Measurements from ENCODE around the gene ARL15. TPM values are rescaled to one million over a fixed set of nuclear protein-coding genes. Genes with fewer than 3 reads are reported as not detected.

ARL15 gene
- total and polyA plus RNA-seq, 2 of the 8 experiments (the other 6 are each of a cell fraction or from before 2014, with no cell fraction given) = 9.9 to 21.2 TPM

DNA sequence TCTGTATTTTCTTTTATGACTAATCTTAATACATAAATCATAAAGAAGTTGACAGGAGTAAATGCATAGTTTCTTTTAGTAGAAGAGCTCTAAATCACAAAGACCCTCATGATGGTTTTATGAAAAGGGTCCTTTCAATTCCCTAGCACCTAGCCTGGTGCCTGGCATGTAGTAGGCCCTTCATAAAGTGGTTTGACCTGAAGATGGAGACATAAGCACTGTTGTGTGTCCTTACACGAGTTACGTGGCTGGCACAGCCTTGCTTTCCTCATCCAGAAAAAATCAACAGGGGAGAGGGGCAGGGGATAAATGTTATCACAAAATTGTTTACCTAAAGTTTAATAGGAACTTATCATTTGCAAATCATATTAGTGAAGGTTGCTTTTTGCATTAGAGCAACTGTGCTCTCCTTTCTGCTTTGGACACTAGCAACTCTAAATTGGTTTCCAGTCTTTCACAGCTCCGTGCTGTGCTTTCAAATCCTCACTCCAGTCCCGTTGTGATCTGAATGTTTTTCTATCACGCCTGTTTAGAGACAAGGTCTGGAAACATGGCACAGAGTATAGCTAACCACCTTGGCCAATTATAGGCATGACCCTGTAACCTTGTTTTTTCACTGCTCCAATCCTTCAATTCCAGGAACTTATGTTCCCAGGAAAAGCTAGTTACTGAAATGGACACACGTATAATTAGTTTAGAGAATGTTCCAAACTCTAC lies 55.7 kb downstream of the ARL15 start:
- Histone ChIP-seq H3K9me3 (ENCODE audit: insufficient read depth in 2 of 2, low read depth in 1 of 2, low read length in 1 of 2) (no peaks in the 10 kb centered on the region), H3K4me3 (ENCODE audit: extremely low read depth in 1 of 4, insufficient read depth in 2 of 4, low read depth in 3 of 4, low read length in 4 of 4) (no peak overlapping the region), H4K91ac (replicated peaks; ENCODE audit: insufficient read length, low read length) (no peak overlapping the region), H2BK20ac (ENCODE audit: low read length) (no peak overlapping the region), H2BK12ac (ENCODE audit: low read depth, low read length) (no peak overlapping the region), H3K56ac (replicated peaks; ENCODE audit: insufficient read length, low read depth, low read length) (no peak overlapping the region), H3K4me1 (replicated peaks in 1 of 4; ENCODE audit: control insufficient read depth in 3 of 4, insufficient read depth in 4 of 4, low read length in 3 of 4) (no peaks in the 10 kb centered on the region; a peak in 1 of 7 replicates), H3K4me2 (ENCODE audit: insufficient read depth in 1 of 2, low read depth in 2 of 2, low read length in 2 of 2) (no peak overlapping the region), H3K23me2 (ENCODE audit: low read depth, low read length) (no peaks in the 10 kb centered on the region), H3K14ac (ENCODE audit: insufficient read length) (no peak overlapping the region), H4K5ac (ENCODE audit: insufficient read length, low read depth, low read length) (no peak overlapping the region), H3K9ac (replicated peaks in 1 of 4; ENCODE audit: extremely low read depth in 1 of 4, low read depth in 3 of 4, low read length in 3 of 4) (no peak overlapping the region), H3K36me3 (ENCODE audit: control insufficient read depth in 2 of 4, insufficient read depth in 4 of 4, low read length in 3 of 4) (no peaks in the 10 kb centered on the region), H4K8ac (ENCODE audit: extremely low read depth, insufficient read depth, low read length) (no peak overlapping the region), H2BK120ac (replicated peaks; ENCODE audit: low read depth, low read length) (no peak overlapping the region), H2BK15ac (ENCODE audit: low read length) (no peak overlapping the region), H3K18ac (ENCODE audit: extremely low read depth, low read length) (no peak overlapping the region), H3K27ac (ENCODE audit: low read depth, low read length) (no peak overlapping the region), H3K79me1 (ENCODE audit: low read depth, low read length) (no peaks in the 10 kb centered on the region), H3K79me2 (ENCODE audit: control insufficient read depth in 1 of 2, insufficient read depth in 2 of 2, low read length in 2 of 2) (peaks cover 0 to 10% of the 10 kb centered on the region in 2 experiments; a peak in 1 of 4 replicates), H2BK5ac (ENCODE audit: low read depth, low read length) (no peak overlapping the region), H2AK5ac (ENCODE audit: low read depth, low read length) (no peak overlapping the region), H2AFZ (ENCODE audit: low read length) (no peak overlapping the region), H3K27me3 (replicated peaks in 1 of 4; ENCODE audit: control insufficient read depth in 3 of 4, extremely low read depth in 1 of 4, insufficient read depth in 3 of 4, low read length in 3 of 4) (no peaks in the 10 kb centered on the region), H3K23ac (ENCODE audit: insufficient read length) (no peak overlapping the region), H3K4ac (replicated peaks; ENCODE audit: insufficient read length, low read depth, low read length) (no peak overlapping the region), H4K20me1 (replicated peaks in 1 of 2; ENCODE audit: control insufficient read depth in 1 of 2, insufficient read depth in 2 of 2, low read length in 2 of 2) (no peaks in the 10 kb centered on the region)
- POLR2A ChIA-PET (ENCODE audit: partially characterized antibody) = interaction anchor here (1.6 kb wide), 1 partner anchor 56 kb away, joined by 5 read pairs; the partner anchor contains the start of gene ARL15
- CTCF ChIA-PET (ENCODE audit: partially characterized antibody) = interaction anchor here (0.6 to 3.3 kb wide), 23 partner anchors 10 to 761 kb away, joined by 3 to 27 read pairs (median 3); partner anchors contain the start of genes ARL15 and HSPB3
- 90% methylated on average over 6 of the region's 6 CpGs; no CpG with 5 or more reads in 1 of the 2 experiments for WGBS, 2 experiments (ENCODE audit: extremely low coverage in 1 of 2, insufficient coverage in 1 of 2, insufficient read length in 1 of 2, insufficient replicate concordance in 2 of 2, low coverage in 1 of 2, low lambda C conversion rate in 2 of 2, missing lambda C conversion rate in 1 of 2)
- FAIRE-seq (peak; percentile 81), DNase-seq (ENCODE audit: low read depth in 1 of 2, low spot score in 2 of 2) (no peak)
- peak; percentile 66 to 71 for TF ChIP-seq RAD21 (IDR thresholded peaks at IDR 0.05 in 1 of 2, conservative IDR thresholded peaks at IDR 0.05 in 1 of 2; ENCODE audit: low read depth in 2 of 2, low read length in 2 of 2)
- TF ChIP-seq HDAC2 (IDR thresholded peaks at IDR 0.05; ENCODE audit: borderline replicate concordance in 1 of 2, low read depth in 2 of 2, low read length in 2 of 2) = no peak
- TF ChIP-seq, protein P1, sequence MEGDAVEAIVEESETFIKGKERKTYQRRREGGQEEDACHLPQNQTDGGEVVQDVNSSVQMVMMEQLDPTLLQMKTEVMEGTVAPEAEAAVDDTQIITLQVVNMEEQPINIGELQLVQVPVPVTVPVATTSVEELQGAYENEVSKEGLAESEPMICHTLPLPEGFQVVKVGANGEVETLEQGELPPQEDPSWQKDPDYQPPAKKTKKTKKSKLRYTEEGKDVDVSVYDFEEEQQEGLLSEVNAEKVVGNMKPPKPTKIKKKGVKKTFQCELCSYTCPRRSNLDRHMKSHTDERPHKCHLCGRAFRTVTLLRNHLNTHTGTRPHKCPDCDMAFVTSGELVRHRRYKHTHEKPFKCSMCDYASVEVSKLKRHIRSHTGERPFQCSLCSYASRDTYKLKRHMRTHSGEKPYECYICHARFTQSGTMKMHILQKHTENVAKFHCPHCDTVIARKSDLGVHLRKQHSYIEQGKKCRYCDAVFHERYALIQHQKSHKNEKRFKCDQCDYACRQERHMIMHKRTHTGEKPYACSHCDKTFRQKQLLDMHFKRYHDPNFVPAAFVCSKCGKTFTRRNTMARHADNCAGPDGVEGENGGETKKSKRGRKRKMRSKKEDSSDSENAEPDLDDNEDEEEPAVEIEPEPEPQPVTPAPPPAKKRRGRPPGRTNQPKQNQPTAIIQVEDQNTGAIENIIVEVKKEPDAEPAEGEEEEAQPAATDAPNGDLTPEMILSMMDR (IDR thresholded peaks at IDR 0.05; ENCODE audit: control extremely low read depth in 1 of 3, insufficient read depth in 1 of 3, low read depth in 1 of 3, low read length in 3 of 3) = peak in 2 of 3 experiments; percentile 36 to 48; a peak in 2 of 4 replicates

Data from H1 (cell line).